GM21390 (cell line): ENCODE results near the gene PSMA7.

Source experiments
- ATAC-seq: cut with Tn5 transposase; IDR thresholded peaks from one replicate; pipeline ENCODE4 v1.9.1; 2021; ENCODE audit not compliant: unreplicated experiment

PSMA7 gene

DNA sequence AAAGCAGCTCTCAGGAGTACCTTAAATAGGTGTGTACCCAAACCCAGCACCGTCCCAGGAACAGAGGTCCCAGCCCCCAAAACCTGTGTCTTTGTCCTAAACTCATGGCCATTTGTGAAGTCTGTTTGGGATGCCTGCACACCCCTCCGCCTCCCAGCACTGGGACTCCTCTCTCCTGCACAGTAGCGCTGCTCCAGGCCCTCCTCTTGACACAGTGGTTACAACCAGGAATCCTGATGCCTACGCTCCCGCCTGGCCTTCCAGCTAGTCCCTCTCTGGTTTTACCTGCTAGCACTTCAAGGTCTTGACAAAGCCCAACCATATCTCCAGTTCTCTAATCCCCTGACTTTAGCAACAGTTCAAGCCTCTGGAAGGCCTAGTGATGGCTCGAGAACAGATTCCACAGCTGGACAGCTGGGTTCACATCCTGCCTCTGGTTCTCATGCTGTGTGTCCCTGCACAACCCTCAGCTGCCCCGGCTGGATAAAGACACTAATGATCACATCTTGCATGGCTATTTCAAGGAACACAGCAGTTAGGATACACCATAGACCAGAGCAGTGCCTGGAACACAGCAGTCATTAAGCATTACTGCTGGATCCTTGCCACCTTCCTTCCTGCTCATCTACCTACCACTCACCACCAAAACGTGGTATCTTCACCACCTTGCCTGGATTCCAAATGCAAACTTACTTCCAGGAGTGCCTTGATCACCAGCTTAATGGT lies 5.6 kb downstream of the PSMA7 start:
- no peak for ATAC-seq

- ATAC-seq = no peak
These were observed 6.2 kb downstream of the PSMA7 start for GRCh38 chr20:62137092-62137384.

- no peak for ATAC-seq
These were observed 6.7 kb downstream of the PSMA7 start for GRCh38 chr20:62136283-62137091.

GRCh38 chr20:62135573-62136266 lies 7.5 kb downstream of the PSMA7 start:
- ATAC-seq = no peak

GRCh38 chr20:62134735-62135231 lies 8.4 kb downstream of the PSMA7 start:
- ATAC-seq = no peak

GRCh38 chr20:62133864-62134263 lies 9.3 kb downstream of the PSMA7 start:
- no peak for ATAC-seq

- no peak for ATAC-seq
These were observed 9.9 kb downstream of the PSMA7 start for GRCh38 chr20:62133051-62133845.

DNA sequence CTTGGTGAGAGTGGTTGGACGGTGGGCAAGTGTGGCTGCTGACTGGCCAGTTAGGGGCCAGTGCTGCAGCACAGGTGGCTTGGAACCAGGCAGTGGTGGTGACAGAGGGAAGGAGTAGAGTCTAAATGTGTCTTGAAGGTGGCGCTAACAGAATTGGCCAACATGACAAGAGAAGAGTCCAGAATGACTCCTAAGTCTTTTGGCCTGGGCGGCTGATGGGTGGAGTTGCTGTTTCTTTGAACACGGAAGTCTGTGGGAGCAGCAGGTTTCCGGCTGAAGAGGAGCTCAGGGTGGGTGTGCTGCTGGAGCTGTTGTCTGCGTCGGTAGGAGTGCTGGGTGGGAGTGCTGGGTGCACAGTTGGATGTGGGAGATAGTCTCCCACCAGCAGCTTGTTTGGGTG lies 10.8 kb downstream of the PSMA7 start:
- no peak for ATAC-seq

- ATAC-seq = no peak
These were observed 11.5 kb downstream of the PSMA7 start for GRCh38 chr20:62131560-62132320.

DNA sequence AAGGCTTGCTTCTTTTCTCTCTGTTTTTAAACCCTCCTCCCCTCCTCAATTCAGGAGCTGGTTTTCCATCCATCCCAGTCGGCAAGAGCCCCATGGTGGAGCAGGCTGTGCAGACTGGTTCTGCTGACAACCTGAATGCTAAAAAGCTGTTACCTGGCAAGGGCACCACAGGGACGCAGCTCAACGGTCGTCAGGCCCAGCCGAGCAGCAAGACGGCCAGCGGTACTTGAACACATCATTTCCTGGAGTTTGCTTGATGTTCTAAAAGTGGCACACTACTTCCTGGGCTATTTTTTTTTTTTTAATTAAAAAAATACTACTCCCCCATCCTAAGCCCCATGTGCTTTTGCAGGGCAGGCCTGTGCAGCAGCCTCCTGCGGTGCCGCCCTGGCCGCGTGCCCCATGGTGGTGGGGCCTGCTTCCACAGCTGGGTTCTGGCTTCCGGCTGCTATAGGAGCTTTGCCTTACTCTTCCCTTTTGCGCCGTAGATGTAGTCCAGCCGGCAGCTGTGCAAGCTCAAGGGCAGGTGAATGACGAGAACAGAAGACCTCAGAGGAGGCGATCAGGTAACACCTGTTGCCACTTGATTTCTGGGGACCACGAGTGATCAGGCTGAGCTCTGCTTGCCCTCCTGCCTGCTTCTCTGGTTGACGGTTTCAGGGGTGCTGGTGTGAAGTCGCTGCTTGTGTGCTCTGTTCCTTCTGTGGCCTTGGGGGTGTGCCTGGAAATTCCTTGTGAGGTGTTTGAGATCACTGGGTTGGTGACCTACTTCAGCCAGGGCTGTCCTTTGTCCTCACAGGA lies 13.3 kb downstream of the PSMA7 start:
- no peak for ATAC-seq

DNA sequence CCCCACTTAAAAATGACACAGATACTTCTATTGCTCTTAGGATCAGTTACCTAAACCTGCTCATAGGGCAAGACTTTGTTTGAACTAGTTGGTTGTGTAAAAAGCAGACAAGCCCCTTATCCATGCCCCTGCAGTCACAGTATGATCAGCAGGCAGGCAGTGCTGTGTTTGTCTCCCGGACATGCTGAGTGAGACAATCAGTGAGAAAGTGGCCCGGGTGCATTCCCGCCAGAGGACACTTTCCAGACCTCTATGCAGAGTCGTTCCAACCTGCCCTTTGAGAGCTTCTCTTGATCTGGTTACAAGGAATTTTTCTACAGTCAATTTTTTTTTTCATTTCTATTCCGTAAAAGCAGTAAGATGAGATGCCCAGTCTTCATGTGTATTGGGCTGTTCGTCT lies 14.7 kb downstream of the PSMA7 start:
- ATAC-seq = no peak

DNA sequence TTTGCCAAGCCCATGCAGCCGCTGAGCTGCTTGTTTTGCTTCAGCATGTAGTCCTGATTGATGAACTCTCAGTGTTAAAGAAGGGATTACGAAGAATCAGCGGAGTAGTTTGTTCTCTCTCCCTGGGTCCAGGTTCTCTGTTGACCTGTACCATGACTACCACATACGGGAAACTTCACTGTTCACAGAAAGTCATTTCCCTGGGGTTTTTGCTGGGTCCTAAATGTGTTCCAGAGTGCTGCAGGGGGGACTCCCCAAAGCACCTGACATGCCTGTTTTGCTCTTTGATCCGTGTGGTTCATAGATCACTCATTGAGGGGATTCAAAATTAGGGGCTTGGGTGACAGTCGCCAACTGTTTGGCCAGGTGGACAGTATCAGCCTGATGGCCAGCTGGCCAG lies 15.4 kb downstream of the PSMA7 start:
- no peak for ATAC-seq

- ATAC-seq = no peak
These were observed 17.1 kb downstream of the PSMA7 start for GRCh38 chr20:62126141-62126540.

GRCh38 chr20:62123450-62124118 lies 19.6 kb downstream of the PSMA7 start:
- no peak for ATAC-seq

GRCh38 chr20:62122654-62123449 lies 20.3 kb downstream of the PSMA7 start:
- ATAC-seq = peak; percentile 17

GRCh38 chr20:62121776-62122653 lies 21.2 kb downstream of the PSMA7 start, which contains the start of gene LSM14B:
Gene LSM14B (plus strand): TSS chr20:62122475. CDS start chr20:62122667, 192 bp downstream.
- peak; percentile 70 for ATAC-seq
